Activated T-cell treated with anti-CD3 and anti-CD28 coated beads, Interleukin-2, amount 50 U/mL, for 4 hours (primary cell): ENCODE results near the gene GLIPR1L1. TPM values are rescaled to one million over a fixed set of nuclear protein-coding genes. Genes with fewer than 3 reads are reported as not detected.
A peak's percentile ranks its signal among the peaks of the same experiment; 100 is the strongest.

ENCODE experiments used
- ATAC-seq, 2 donors: fragments of 200-7000 bp; cut with Tn5 transposase; one replicate each; pipeline ENCODE4 v1.10.0; 2021
- DNase-seq: peaks from one replicate; pipeline ENCODE4 v3.0.0-alpha.2; 2020
- H3K27me3 Mint-ChIP-seq: one replicate; pipeline ENCODE4 v1.8.0; 2021; ENCODE audit warnings: low read depth, mixed read lengths
- H3K36me3 Mint-ChIP-seq: one replicate; pipeline ENCODE4 v1.8.0; 2022; ENCODE audit warnings: mixed read lengths; ENCODE audit not compliant: insufficient read depth
- H3K4me1 Mint-ChIP-seq: one replicate; pipeline ENCODE4 v1.8.0; 2021; ENCODE audit warnings: low read depth, mixed read lengths
- H3K4me3 Mint-ChIP-seq: one replicate; pipeline ENCODE4 v1.8.0; 2021; ENCODE audit warnings: mild to moderate bottlenecking, moderate library complexity, mixed read lengths
- H3K9me3 Mint-ChIP-seq: one replicate; pipeline ENCODE4 v1.8.0; 2021; ENCODE audit warnings: mixed read lengths
- total RNA-seq, 3 donors: library from RNA; stranded (reverse); gene quantifications; one replicate each; pipeline ENCODE4 v1.2.1, GENCODE V29; 2021

GLIPR1L1 gene
- not detected for total RNA-seq

GRCh38 chr12:75334384-75335030 lies at the start of gene GLIPR1L1:
TSS of gene GLIPR1L1 (plus strand) at chr12:75334670. CDS start at chr12:75334729, 59 bp downstream.
- Mint-ChIP-seq H3K9me3 (no peaks in the 10 kb centered on the region), H3K36me3 (no peaks in the 10 kb centered on the region), H3K4me1 (peaks cover 21% of the 10 kb centered on the region), H3K27me3 (peaks cover 20% of the 10 kb centered on the region), H3K4me3 (peak within 1 kb of the TSS; percentile 59)
- ATAC-seq, result peak; percentile 80 to 82
- DNase-seq, result peak; percentile 82

GRCh38 chr12:75288860-75289259 lies 45.6 kb upstream of the GLIPR1L1 start:
- peaks cover 1% of the 10 kb centered on the region for H3K4me1 Mint-ChIP-seq
- H3K36me3 Mint-ChIP-seq, result no peaks in the 10 kb centered on the region
- H3K4me3 Mint-ChIP-seq, result no peak overlapping the region
- no peak for ATAC-seq
- H3K9me3 Mint-ChIP-seq, result no peaks in the 10 kb centered on the region
- no peak for DNase-seq
- no peaks in the 10 kb centered on the region for H3K27me3 Mint-ChIP-seq

GRCh38 chr12:75289753-75290152 lies 44.7 kb upstream of the GLIPR1L1 start:
- H3K4me1 Mint-ChIP-seq, result peaks cover 1% of the 10 kb centered on the region
- H3K4me3 Mint-ChIP-seq, result no peak overlapping the region
- no peak for ATAC-seq
- no peaks in the 10 kb centered on the region for H3K27me3 Mint-ChIP-seq
- no peaks in the 10 kb centered on the region for H3K9me3 Mint-ChIP-seq
- no peak for DNase-seq
- H3K36me3 Mint-ChIP-seq, result no peaks in the 10 kb centered on the region

GRCh38 chr12:75291014-75291413 lies 43.5 kb upstream of the GLIPR1L1 start:
- ATAC-seq (no peak), DNase-seq (no peak)
- Mint-ChIP-seq H3K36me3 (no peaks in the 10 kb centered on the region), H3K9me3 (no peaks in the 10 kb centered on the region), H3K4me1 (peaks cover 1% of the 10 kb centered on the region), H3K27me3 (no peaks in the 10 kb centered on the region), H3K4me3 (no peak overlapping the region)

GRCh38 chr12:75294336-75294735 lies 40.1 kb upstream of the GLIPR1L1 start:
- no peaks in the 10 kb centered on the region for H3K9me3 Mint-ChIP-seq
- ATAC-seq, result no peak
- no peaks in the 10 kb centered on the region for H3K36me3 Mint-ChIP-seq
- no peak for DNase-seq
- no peaks in the 10 kb centered on the region for H3K27me3 Mint-ChIP-seq
- no peak overlapping the region for H3K4me3 Mint-ChIP-seq
- H3K4me1 Mint-ChIP-seq, result peaks cover 1% of the 10 kb centered on the region

- no peaks in the 10 kb centered on the region for H3K27me3 Mint-ChIP-seq
- H3K9me3 Mint-ChIP-seq, result no peaks in the 10 kb centered on the region
- peaks cover 1% of the 10 kb centered on the region for H3K4me1 Mint-ChIP-seq
- no peaks in the 10 kb centered on the region for H3K36me3 Mint-ChIP-seq
- no peak overlapping the region for H3K4me3 Mint-ChIP-seq
- no peak for ATAC-seq
- DNase-seq, result no peak
Measured at GRCh38 chr12:75294797-75295196, 39.7 kb upstream of the GLIPR1L1 start.

GRCh38 chr12:75302225-75302624 lies 32.2 kb upstream of the GLIPR1L1 start:
- Mint-ChIP-seq H3K4me3 (no peak overlapping the region), H3K27me3 (no peaks in the 10 kb centered on the region), H3K9me3 (no peaks in the 10 kb centered on the region), H3K36me3 (no peaks in the 10 kb centered on the region), H3K4me1 (no peaks in the 10 kb centered on the region)
- ATAC-seq (no peak), DNase-seq (no peak)

- Mint-ChIP-seq H3K36me3 (no peaks in the 10 kb centered on the region), H3K4me3 (no peak overlapping the region), H3K4me1 (no peaks in the 10 kb centered on the region), H3K9me3 (no peaks in the 10 kb centered on the region), H3K27me3 (no peaks in the 10 kb centered on the region)
- ATAC-seq, result no peak
- DNase-seq, result no peak
Measured at GRCh38 chr12:75302781-75303180, 31.7 kb upstream of the GLIPR1L1 start.

- H3K36me3 Mint-ChIP-seq, result no peaks in the 10 kb centered on the region
- no peaks in the 10 kb centered on the region for H3K27me3 Mint-ChIP-seq
- H3K4me3 Mint-ChIP-seq, result no peak overlapping the region
- DNase-seq (no peak), ATAC-seq (no peak)
- H3K9me3 Mint-ChIP-seq, result no peaks in the 10 kb centered on the region
- no peaks in the 10 kb centered on the region for H3K4me1 Mint-ChIP-seq
Measured at GRCh38 chr12:75305412-75306332, 28.8 kb upstream of the GLIPR1L1 start.

GRCh38 chr12:75308279-75308678 lies 26.2 kb upstream of the GLIPR1L1 start:
- H3K4me1 Mint-ChIP-seq, result no peaks in the 10 kb centered on the region

GRCh38 chr12:75311369-75311768 lies 23.1 kb upstream of the GLIPR1L1 start:
- DNase-seq (no peak), ATAC-seq (no peak)
- Mint-ChIP-seq H3K9me3 (no peaks in the 10 kb centered on the region), H3K36me3 (no peaks in the 10 kb centered on the region), H3K27me3 (no peaks in the 10 kb centered on the region), H3K4me3 (no peak overlapping the region), H3K4me1 (no peaks in the 10 kb centered on the region)

More at GRCh38 chr12:75308279-75308678, 26.2 kb upstream of the GLIPR1L1 start:
- Mint-ChIP-seq H3K4me3 (no peak overlapping the region), H3K9me3 (no peaks in the 10 kb centered on the region), H3K27me3 (no peaks in the 10 kb centered on the region), H3K36me3 (no peaks in the 10 kb centered on the region)
- ATAC-seq, result no peak
- DNase-seq, result no peak

GRCh38 chr12:75315518-75315917 lies 19.0 kb upstream of the GLIPR1L1 start:
- DNase-seq, result no peak
- H3K4me1 Mint-ChIP-seq, result no peaks in the 10 kb centered on the region
- peaks cover 4% of the 10 kb centered on the region for H3K27me3 Mint-ChIP-seq
- no peak overlapping the region for H3K4me3 Mint-ChIP-seq
- no peaks in the 10 kb centered on the region for H3K9me3 Mint-ChIP-seq
- H3K36me3 Mint-ChIP-seq, result no peaks in the 10 kb centered on the region
- ATAC-seq, result no peak

GRCh38 chr12:75317784-75318183 lies 16.7 kb upstream of the GLIPR1L1 start:
- no peak for DNase-seq
- Mint-ChIP-seq H3K4me1 (no peaks in the 10 kb centered on the region), H3K36me3 (no peaks in the 10 kb centered on the region), H3K27me3 (peaks cover 8% of the 10 kb centered on the region), H3K4me3 (no peak overlapping the region), H3K9me3 (no peaks in the 10 kb centered on the region)
- ATAC-seq, result no peak

- H3K27me3 Mint-ChIP-seq, result peaks cover 12% of the 10 kb centered on the region
- DNase-seq (no peak), ATAC-seq (no peak)
- no peaks in the 10 kb centered on the region for H3K36me3 Mint-ChIP-seq
- H3K9me3 Mint-ChIP-seq, result no peaks in the 10 kb centered on the region
- no peak overlapping the region for H3K4me3 Mint-ChIP-seq
- H3K4me1 Mint-ChIP-seq, result no peaks in the 10 kb centered on the region
Measured at GRCh38 chr12:75322464-75322863, 12.0 kb upstream of the GLIPR1L1 start.

- Mint-ChIP-seq H3K36me3 (no peaks in the 10 kb centered on the region), H3K9me3 (no peaks in the 10 kb centered on the region), H3K4me1 (no peaks in the 10 kb centered on the region), H3K27me3 (peaks cover 12% of the 10 kb centered on the region), H3K4me3 (no peak overlapping the region)
- ATAC-seq, result no peak
- DNase-seq, result no peak
Measured at GRCh38 chr12:75323663-75324062, 10.8 kb upstream of the GLIPR1L1 start.
